GM23338 (cell line): ENCODE results near the gene B4GALNT2. TPM values are rescaled to one million over a fixed set of nuclear protein-coding genes. Genes with fewer than 3 reads are reported as not detected.

Source experiments
- ATAC-seq: fragments of 200-7000 bp; cut with Tn5 transposase; 3 replicates; pipeline ENCODE4 v1.9.1; 2020
- DNase-seq: peaks from one replicate; pipeline ENCODE4 v3.0.0-alpha.2; 2015; ENCODE audit warnings: low spot score
- H2AFZ ChIP-seq: fragments of 200-600 bp; sonication (generic); 2 replicates; pipeline ENCODE4 v1.8.0; 2016; ENCODE audit warnings: antibody characterized with exemption, mild to moderate bottlenecking, moderate library complexity
- H3F3A ChIP-seq: fragments of 200-600 bp; sonication (generic); replicated peaks from 2 replicates; pipeline ENCODE4 v1.8.0; 2017; ENCODE audit warnings: antibody characterized with exemption, mixed run types, low read depth
- H3K27ac ChIP-seq: fragments of 200-600 bp; sonication (generic); 2 replicates; pipeline ENCODE4 v1.6.1; 2016; ENCODE audit warnings: low read depth
- H3K27me3 ChIP-seq: fragments of 200-600 bp; sonication (generic); 2 replicates; pipeline ENCODE4 v1.8.0; 2016; ENCODE audit warnings: mild to moderate bottlenecking, mixed run types, moderate library complexity; ENCODE audit not compliant: insufficient read depth
- H3K36me3 ChIP-seq: fragments of 200-600 bp; sonication (generic); 2 replicates; pipeline ENCODE4 v1.8.0; 2016; ENCODE audit warnings: mild to moderate bottlenecking; ENCODE audit not compliant: insufficient read depth
- H3K4me1 ChIP-seq: fragments of 200-600 bp; sonication (generic); 2 replicates; pipeline ENCODE4 v1.8.0; 2016; ENCODE audit warnings: mild to moderate bottlenecking, moderate library complexity; ENCODE audit not compliant: insufficient read depth
- H3K4me2 ChIP-seq: fragments of 200-600 bp; sonication (generic); 2 replicates; pipeline ENCODE4 v1.7.1; 2017; ENCODE audit warnings: mixed run types
- H3K4me3 ChIP-seq: fragments of 200-600 bp; sonication (generic); 2 replicates; pipeline ENCODE4 v1.6.1; 2016; ENCODE audit warnings: mixed run types
- H3K79me2 ChIP-seq: fragments of 200-600 bp; sonication (generic); replicated peaks from 2 replicates; pipeline ENCODE4 v1.8.0; 2017; ENCODE audit warnings: mild to moderate bottlenecking; ENCODE audit not compliant: insufficient read depth
- H3K9me2 ChIP-seq: fragments of 200-600 bp; sonication (generic); 2 replicates; pipeline ENCODE4 v1.8.0; 2017; ENCODE audit not compliant: insufficient read depth
- H4K20me1 ChIP-seq: fragments of 200-600 bp; sonication (generic); replicated peaks from 2 replicates; pipeline ENCODE4 v1.8.0; 2017; ENCODE audit warnings: mild to moderate bottlenecking; ENCODE audit not compliant: insufficient read depth
- H3K27ac Mint-ChIP-seq: 2 replicates; pipeline ENCODE4 v1.8.0; 2020; ENCODE audit warnings: inconsistent platforms, mild to moderate bottlenecking, moderate library complexity, mixed read lengths
- H3K27me3 Mint-ChIP-seq: 3 replicates; pipeline ENCODE4 v1.8.0; 2022; ENCODE audit warnings: low read depth, mild to moderate bottlenecking, moderate library complexity, mixed read lengths, inconsistent platforms; ENCODE audit not compliant: insufficient read depth, poor library complexity
- H3K36me3 Mint-ChIP-seq: 3 replicates; pipeline ENCODE4 v1.8.0; 2021; ENCODE audit warnings: low read depth, mild to moderate bottlenecking, inconsistent platforms, moderate library complexity, mixed read lengths
- H3K4me1 Mint-ChIP-seq: 3 replicates; pipeline ENCODE4 v1.8.0; 2020; ENCODE audit warnings: mild to moderate bottlenecking, inconsistent platforms, mixed read lengths
- H3K4me3 Mint-ChIP-seq: 3 replicates; pipeline ENCODE4 v1.8.0; 2021; ENCODE audit warnings: moderate library complexity, mild to moderate bottlenecking, inconsistent platforms, mixed read lengths
- H3K9me3 Mint-ChIP-seq: 3 replicates; pipeline ENCODE4 v1.8.0; 2020; ENCODE audit warnings: moderate library complexity, mild to moderate bottlenecking, inconsistent platforms, mixed read lengths
- CREB1 ChIP-seq: fragments of 250-450 bp; sonication (Bioruptor Pico); IDR thresholded peaks from 2 replicates; pipeline ENCODE4 v1.5.0; 2020; ENCODE audit warnings: low read depth, mild to moderate bottlenecking, moderate library complexity
- CTCF ChIP-seq, 2 experiments: fragments of 200-600 bp in 1 of 2; sonication (generic) in 1 of 2; conservative IDR thresholded peaks; 2 replicates each; pipeline versions ENCODE4 v1.5.1 to v1.6.1; 2016 to 2017; ENCODE audit warnings: antibody characterized with exemption in 2 of 2, low read depth in 2 of 2, mild to moderate bottlenecking in 2 of 2, moderate library complexity in 1 of 2
- ETS1 ChIP-seq: IDR thresholded peaks from 2 replicates; pipeline ENCODE4 v1.6.1; 2016; ENCODE audit warnings: antibody characterized with exemption
- EZH2 ChIP-seq: fragments of 200-600 bp; sonication (generic); IDR thresholded peaks from one replicate; pipeline ENCODE4 v1.8.0; 2017; ENCODE audit warnings: antibody characterized with exemption, mild to moderate bottlenecking, low read depth; ENCODE audit not compliant: unreplicated experiment
- EZH2phosphoT487 ChIP-seq: fragments of 200-600 bp; sonication (generic); IDR thresholded peaks from one replicate; pipeline ENCODE4 v1.8.1; 2018; ENCODE audit warnings: antibody characterized with exemption; ENCODE audit not compliant: unreplicated experiment
- POLR2AphosphoS5 ChIP-seq: IDR thresholded peaks from 2 replicates; pipeline ENCODE4 v1.6.1; 2016; ENCODE audit warnings: antibody characterized with exemption, low read depth
- REST ChIP-seq: IDR thresholded peaks from one replicate; pipeline ENCODE4 v1.6.1; 2018; ENCODE audit warnings: antibody characterized with exemption; ENCODE audit not compliant: unreplicated experiment
- STAT1 ChIP-seq: IDR thresholded peaks from one replicate; pipeline ENCODE4 v1.6.1; 2016; ENCODE audit warnings: antibody characterized with exemption; ENCODE audit not compliant: unreplicated experiment
- ZNF331 ChIP-seq: fragments of 250-450 bp; sonication (Bioruptor Pico); IDR thresholded peaks from 2 replicates; pipeline ENCODE4 v1.5.0; 2020; ENCODE audit warnings: low read depth, mild to moderate bottlenecking, moderate library complexity
- ZNF462 ChIP-seq: fragments of 250-450 bp; sonication (Bioruptor Pico); IDR thresholded peaks from 2 replicates; pipeline ENCODE4 v1.5.0; 2020; ENCODE audit warnings: mild to moderate bottlenecking, moderate library complexity
- polyA plus RNA-seq: library from polyadenylated mRNA; unstranded; fragments of >200 nt; fragmentation: Nextera tagmentation; extraction: Ambion mirVana; gene quantifications from 2 replicates; pipeline ENCODE4 v1.2.1, GENCODE V29; 2016
- total RNA-seq: library from RNA; depleted of rRNA; stranded (reverse); fragments of >200 nt; shearing (Covaris generic); gene quantifications from 2 replicates; pipeline ENCODE4 v1.2.3, GENCODE V29; 2014

Gene B4GALNT2
- total and polyA plus RNA-seq, 2 experiments from 2014 or later, result not detected

DNA sequence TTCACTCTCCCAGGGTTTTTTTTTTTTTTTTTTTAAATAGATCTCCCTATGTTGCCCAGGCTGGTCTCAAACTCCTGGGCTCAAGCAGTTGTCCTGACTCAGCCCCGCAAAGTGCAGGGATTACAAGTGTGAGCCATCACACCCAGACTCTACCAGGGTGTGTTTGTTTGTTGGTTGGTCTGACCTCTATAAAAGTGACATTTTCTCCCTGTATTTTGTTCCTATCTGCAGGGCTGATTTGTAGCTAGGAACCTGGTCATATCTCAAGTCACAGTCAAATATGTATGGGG, 46.3 kb upstream of the B4GALNT2 start (continued):
- TF ChIP-seq ZNF462 (CRISPR knock-in tag), result no peak
- TF ChIP-seq POLR2AphosphoS5, result no peak
- no peak for TF ChIP-seq EZH2
- no peak for TF ChIP-seq STAT1
- no peak for TF ChIP-seq CTCF (conservative IDR thresholded peaks at IDR 0.05; ENCODE audit: low read depth in 2 of 2)
- TF ChIP-seq CREB1, result no peak

DNA sequence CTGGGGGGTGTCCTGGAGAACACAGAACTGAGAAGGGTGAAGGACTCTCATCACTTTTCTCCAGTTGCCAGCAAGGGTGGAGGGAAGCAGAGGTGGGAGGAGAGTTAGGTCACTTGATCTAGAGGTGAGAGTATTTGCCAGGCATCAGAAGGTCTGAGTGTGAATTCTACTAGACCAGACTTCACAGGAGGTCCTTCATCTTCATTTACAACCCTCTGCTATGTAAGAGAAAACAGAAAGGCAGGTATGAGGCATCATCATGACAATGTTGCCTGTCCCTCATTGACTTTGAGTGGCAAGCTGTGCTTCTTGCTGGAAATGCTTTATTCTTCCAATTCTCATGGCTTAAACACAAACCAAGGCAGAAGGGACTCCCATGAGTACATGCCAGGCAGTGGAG, 45.9 kb upstream of the B4GALNT2 start:
- Histone ChIP-seq H3K36me3 (no peaks in the 10 kb centered on the region), H2AFZ (no peak overlapping the region), H3F3A (no peaks in the 10 kb centered on the region), H3K9me2 (no peaks in the 10 kb centered on the region), H3K27ac (no peak overlapping the region), H3K4me2 (no peak overlapping the region), H4K20me1 (no peaks in the 10 kb centered on the region), H3K4me3 (no peak overlapping the region), H3K4me1 (peaks cover 5% of the 10 kb centered on the region), H3K27me3 (no peaks in the 10 kb centered on the region), H3K79me2 (no peaks in the 10 kb centered on the region)
- TF ChIP-seq ETS1 (no peak), REST (no peak), EZH2phosphoT487 (no peak), STAT1 (no peak), ZNF331 (CRISPR knock-in tag) (no peak), EZH2 (no peak)
- DNase-seq (no peak), ATAC-seq (peak; percentile 78)
- H3K4me1 Mint-ChIP-seq, result peaks cover 14% of the 10 kb centered on the region
- no peaks in the 10 kb centered on the region; the same call in 2 of the 3 replicates for H3K9me3 Mint-ChIP-seq
- no peak overlapping the region for H3K4me3 Mint-ChIP-seq
- H3K27ac Mint-ChIP-seq, result no peak overlapping the region; the same call in 1 of the 2 replicates
- H3K27me3 Mint-ChIP-seq, result peaks cover 7% of the 10 kb centered on the region
- no peaks in the 10 kb centered on the region for H3K36me3 Mint-ChIP-seq
